ENCODE data around the gene GLIS1.
"Not testable (repeated sequence)": the region's sequence is repeated elsewhere in the genome, so short reads cannot be mapped to it uniquely, and the experiment has no call there.

GLIS1 gene

GRCh38 chr1:53654216-53655210 is 84.5 kb downstream of the GLIS1 start:
- peak; percentile 13 for DNase-seq (ENCODE audit: low spot score)

GRCh38 chr1:53653631-53654030 is 85.3 kb downstream of the GLIS1 start:
- DNase-seq (ENCODE audit: low spot score), result no peak

- no peak for DNase-seq (ENCODE audit: low spot score)
Measured at GRCh38 chr1:53653200-53653575, 85.8 kb downstream of the GLIS1 start.

- no peak for DNase-seq (ENCODE audit: low spot score)
Measured at GRCh38 chr1:53652441-53653199, 86.3 kb downstream of the GLIS1 start.

- no peak for DNase-seq (ENCODE audit: low spot score)
Measured at GRCh38 chr1:53651356-53651755, 87.6 kb downstream of the GLIS1 start.

GRCh38 chr1:53648516-53648915 is 90.4 kb downstream of the GLIS1 start:
- DNase-seq (ENCODE audit: low spot score), result no peak

GRCh38 chr1:53647915-53648314 is 91.0 kb downstream of the GLIS1 start:
- not testable (repeated sequence) for DNase-seq (ENCODE audit: low spot score)

- no peak for DNase-seq (ENCODE audit: low spot score)
Measured at GRCh38 chr1:53646732-53647131, 92.2 kb downstream of the GLIS1 start.

GRCh38 chr1:53645690-53646078 is 93.3 kb downstream of the GLIS1 start:
- DNase-seq (ENCODE audit: low spot score), result no peak

GRCh38 chr1:53644909-53645689 is 93.9 kb downstream of the GLIS1 start:
- DNase-seq (ENCODE audit: low spot score), result no peak

GRCh38 chr1:53644496-53644895 is 94.5 kb downstream of the GLIS1 start:
- no peak for DNase-seq (ENCODE audit: low spot score)

- DNase-seq (ENCODE audit: low spot score), result no peak
Measured at GRCh38 chr1:53643881-53644390, 95.0 kb downstream of the GLIS1 start.

GRCh38 chr1:53643041-53643880 is 95.7 kb downstream of the GLIS1 start:
- no peak for DNase-seq (ENCODE audit: low spot score)

GRCh38 chr1:53642607-53643006 is 96.4 kb downstream of the GLIS1 start:
- no peak for DNase-seq (ENCODE audit: low spot score)

GRCh38 chr1:53642215-53642555 is 96.8 kb downstream of the GLIS1 start:
- DNase-seq (ENCODE audit: low spot score), result no peak

GRCh38 chr1:53641481-53642214 is 97.3 kb downstream of the GLIS1 start:
- DNase-seq (ENCODE audit: low spot score), result no peak

GRCh38 chr1:53640701-53641075 is 98.3 kb downstream of the GLIS1 start:
- DNase-seq (ENCODE audit: low spot score), result no peak

GRCh38 chr1:53639996-53640700 is 98.8 kb downstream of the GLIS1 start:
- no peak for DNase-seq (ENCODE audit: low spot score)

GRCh38 chr1:53639251-53639763 is 99.7 kb downstream of the GLIS1 start:
- DNase-seq (ENCODE audit: low spot score), result peak; percentile 91
